DOHH2 (cell line): Measurements from ENCODE around the gene INPP5B.

Experiments
- H3F3A ChIP-seq: fragments of 200-600 bp; sonication (generic), shearing (Covaris generic); 2 replicates; pipeline ENCODE4 v1.6.0; 2016; ENCODE audit warnings: antibody characterized with exemption, mild to moderate bottlenecking; ENCODE audit not compliant: control insufficient read depth, insufficient read depth
- H3K27ac ChIP-seq: fragments of 200-600 bp; sonication (generic); 2 replicates; pipeline ENCODE4 v1.5.1; 2014; ENCODE audit warnings: low read depth, mild to moderate bottlenecking, low read length, moderate library complexity
- H3K27me3 ChIP-seq: fragments of 200-600 bp; sonication (generic); 2 replicates; pipeline ENCODE4 v1.6.1; 2014; ENCODE audit warnings: mild to moderate bottlenecking, low read length, mixed read lengths; ENCODE audit not compliant: control insufficient read depth
- H3K36me3 ChIP-seq: fragments of 200-600 bp; sonication (generic); 2 replicates; pipeline ENCODE4 v1.6.1; 2014; ENCODE audit warnings: mild to moderate bottlenecking, low read length, moderate library complexity, mixed read lengths; ENCODE audit not compliant: control insufficient read depth
- H3K4me1 ChIP-seq: fragments of 200-600 bp; sonication (generic); 2 replicates; pipeline ENCODE4 v1.6.1; 2014; ENCODE audit warnings: mild to moderate bottlenecking, low read length, mixed read lengths; ENCODE audit not compliant: control insufficient read depth
- H3K4me2 ChIP-seq: fragments of 200-600 bp; sonication (generic); 2 replicates; pipeline ENCODE4 v1.6.0; 2014; ENCODE audit warnings: mild to moderate bottlenecking, low read length, moderate library complexity
- H3K4me3 ChIP-seq: fragments of 200-600 bp; sonication (generic); 2 replicates; pipeline ENCODE4 v1.5.1; 2014; ENCODE audit warnings: mild to moderate bottlenecking, low read length, mixed read lengths
- H3K79me2 ChIP-seq: fragments of 200-600 bp; sonication (generic); 2 replicates; pipeline ENCODE4 v1.6.1; 2014; ENCODE audit warnings: mild to moderate bottlenecking, low read length, mixed read lengths; ENCODE audit not compliant: control insufficient read depth
- H3K9me2 ChIP-seq: fragments of 200-600 bp; sonication (generic); replicated peaks from 2 replicates; pipeline ENCODE4 v1.6.1; 2014; ENCODE audit warnings: mild to moderate bottlenecking, low read length, mixed read lengths; ENCODE audit not compliant: control insufficient read depth
- H3K9me3 ChIP-seq: fragments of 200-600 bp; sonication (generic); 2 replicates; pipeline ENCODE4 v1.6.1; 2014; ENCODE audit warnings: antibody characterized with exemption, low read length, mixed read lengths; ENCODE audit not compliant: control insufficient read depth, insufficient read depth
- H4K20me1 ChIP-seq: fragments of 200-600 bp; sonication (generic); 2 replicates; pipeline ENCODE4 v1.6.0; 2014; ENCODE audit warnings: low read depth, mild to moderate bottlenecking, antibody characterized with exemption, low read length, moderate library complexity; ENCODE audit not compliant: control insufficient read depth, insufficient read depth
- EZH2phosphoT487 ChIP-seq: fragments of 200-600 bp; sonication (generic); IDR thresholded peaks from 2 replicates; pipeline ENCODE4 v1.6.1; 2017; ENCODE audit warnings: borderline replicate concordance, mild to moderate bottlenecking, antibody characterized with exemption, low read length, moderate library complexity, mixed read lengths
- TF ChIP-seq, protein P1 (sequence below): fragments of 200-600 bp; sonication (generic); IDR thresholded peaks from one replicate; pipeline ENCODE4 v1.5.1; 2014; ENCODE audit warnings: antibody characterized with exemption, mild to moderate bottlenecking, low read depth, low read length; ENCODE audit not compliant: poor library complexity, severe bottlenecking

The INPP5B gene

DNA sequence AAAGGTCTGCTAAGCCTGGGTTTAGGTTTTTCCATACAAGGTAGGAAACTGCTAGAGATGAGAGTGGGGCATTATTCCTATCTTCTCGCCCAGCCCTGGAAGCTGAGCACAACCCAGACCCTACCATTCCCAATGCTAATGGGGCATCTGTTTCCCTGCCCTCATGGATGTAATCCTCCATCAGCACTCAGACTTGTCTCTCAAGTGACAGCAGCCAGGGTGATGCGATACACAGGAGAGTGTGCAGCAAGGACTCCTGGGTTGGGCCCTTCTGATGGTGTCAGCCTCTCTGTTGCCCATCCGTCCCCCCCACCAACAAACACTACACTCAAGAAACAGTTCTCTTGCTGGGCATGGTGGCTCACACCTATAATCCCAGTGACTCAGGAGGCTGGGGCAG, 5.9 kb upstream of the INPP5B start:
- H3K4me3 ChIP-seq, result no peak overlapping the region
- no peak overlapping the region for H3K4me2 ChIP-seq
- TF ChIP-seq EZH2phosphoT487, result no peak
- TF ChIP-seq, protein P1, sequence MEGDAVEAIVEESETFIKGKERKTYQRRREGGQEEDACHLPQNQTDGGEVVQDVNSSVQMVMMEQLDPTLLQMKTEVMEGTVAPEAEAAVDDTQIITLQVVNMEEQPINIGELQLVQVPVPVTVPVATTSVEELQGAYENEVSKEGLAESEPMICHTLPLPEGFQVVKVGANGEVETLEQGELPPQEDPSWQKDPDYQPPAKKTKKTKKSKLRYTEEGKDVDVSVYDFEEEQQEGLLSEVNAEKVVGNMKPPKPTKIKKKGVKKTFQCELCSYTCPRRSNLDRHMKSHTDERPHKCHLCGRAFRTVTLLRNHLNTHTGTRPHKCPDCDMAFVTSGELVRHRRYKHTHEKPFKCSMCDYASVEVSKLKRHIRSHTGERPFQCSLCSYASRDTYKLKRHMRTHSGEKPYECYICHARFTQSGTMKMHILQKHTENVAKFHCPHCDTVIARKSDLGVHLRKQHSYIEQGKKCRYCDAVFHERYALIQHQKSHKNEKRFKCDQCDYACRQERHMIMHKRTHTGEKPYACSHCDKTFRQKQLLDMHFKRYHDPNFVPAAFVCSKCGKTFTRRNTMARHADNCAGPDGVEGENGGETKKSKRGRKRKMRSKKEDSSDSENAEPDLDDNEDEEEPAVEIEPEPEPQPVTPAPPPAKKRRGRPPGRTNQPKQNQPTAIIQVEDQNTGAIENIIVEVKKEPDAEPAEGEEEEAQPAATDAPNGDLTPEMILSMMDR, result no peak
- H3K9me3 ChIP-seq, result no peaks in the 10 kb centered on the region
- H3K27me3 ChIP-seq, result no peaks in the 10 kb centered on the region
- H3F3A ChIP-seq, result no peaks in the 10 kb centered on the region
- no peaks in the 10 kb centered on the region for H3K79me2 ChIP-seq
- H3K36me3 ChIP-seq, result peaks cover 8% of the 10 kb centered on the region
- H4K20me1 ChIP-seq, result no peaks in the 10 kb centered on the region
- peaks cover 9% of the 10 kb centered on the region for H3K4me1 ChIP-seq
- no peaks in the 10 kb centered on the region for H3K9me2 ChIP-seq
- no peak overlapping the region for H3K27ac ChIP-seq

DNA sequence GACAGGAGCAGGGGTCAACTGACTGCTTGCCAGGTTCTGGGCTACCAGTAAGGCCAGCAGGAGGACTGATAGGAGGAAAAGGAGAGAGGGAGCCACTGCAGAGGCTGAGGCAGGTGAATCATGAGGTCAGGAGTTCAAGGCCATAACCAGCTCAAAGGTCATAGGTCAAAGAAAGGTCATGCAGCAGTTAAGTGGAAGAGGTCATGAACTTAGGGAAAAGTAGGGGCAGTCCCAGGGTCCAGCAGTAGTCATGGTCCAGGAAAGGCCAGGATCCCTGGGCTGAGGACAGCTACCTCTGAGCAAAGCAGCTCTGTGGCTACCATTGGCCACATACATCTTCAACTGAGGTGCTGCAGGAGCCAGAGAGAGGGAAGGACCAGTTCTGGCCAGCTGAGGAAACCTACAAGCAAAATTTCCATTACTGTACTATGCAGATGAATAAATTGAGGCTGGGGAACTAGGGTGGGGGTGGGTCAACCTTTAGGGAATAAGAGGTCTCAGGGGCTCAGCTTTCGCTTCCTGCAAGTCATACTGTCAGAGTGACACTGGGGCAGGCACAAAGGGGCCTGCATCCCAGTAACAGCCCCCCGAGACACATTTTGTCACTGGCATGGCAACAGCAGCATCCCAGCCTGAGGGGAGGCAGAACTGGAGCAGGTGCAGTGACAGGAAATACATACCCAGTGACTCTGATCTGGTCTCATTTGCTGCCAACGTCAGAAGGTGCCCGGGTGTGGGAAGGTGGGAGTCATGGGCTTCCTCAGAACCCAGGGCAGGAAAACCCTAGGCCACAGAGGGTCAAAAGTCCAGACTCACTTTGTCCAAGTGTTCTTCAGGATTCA, 5.2 kb upstream of the INPP5B start:
- Histone ChIP-seq H3F3A (no peaks in the 10 kb centered on the region), H3K9me2 (no peaks in the 10 kb centered on the region), H3K27me3 (no peaks in the 10 kb centered on the region), H3K4me2 (no peak overlapping the region), H4K20me1 (no peaks in the 10 kb centered on the region), H3K79me2 (no peaks in the 10 kb centered on the region), H3K4me3 (no peak overlapping the region), H3K4me1 (peaks cover 16% of the 10 kb centered on the region), H3K9me3 (no peaks in the 10 kb centered on the region), H3K36me3 (peaks cover 2% of the 10 kb centered on the region; the same call in 1 of the 2 replicates), H3K27ac (no peak overlapping the region)
- TF ChIP-seq, protein P1, result no peak
- no peak for TF ChIP-seq EZH2phosphoT487

DNA sequence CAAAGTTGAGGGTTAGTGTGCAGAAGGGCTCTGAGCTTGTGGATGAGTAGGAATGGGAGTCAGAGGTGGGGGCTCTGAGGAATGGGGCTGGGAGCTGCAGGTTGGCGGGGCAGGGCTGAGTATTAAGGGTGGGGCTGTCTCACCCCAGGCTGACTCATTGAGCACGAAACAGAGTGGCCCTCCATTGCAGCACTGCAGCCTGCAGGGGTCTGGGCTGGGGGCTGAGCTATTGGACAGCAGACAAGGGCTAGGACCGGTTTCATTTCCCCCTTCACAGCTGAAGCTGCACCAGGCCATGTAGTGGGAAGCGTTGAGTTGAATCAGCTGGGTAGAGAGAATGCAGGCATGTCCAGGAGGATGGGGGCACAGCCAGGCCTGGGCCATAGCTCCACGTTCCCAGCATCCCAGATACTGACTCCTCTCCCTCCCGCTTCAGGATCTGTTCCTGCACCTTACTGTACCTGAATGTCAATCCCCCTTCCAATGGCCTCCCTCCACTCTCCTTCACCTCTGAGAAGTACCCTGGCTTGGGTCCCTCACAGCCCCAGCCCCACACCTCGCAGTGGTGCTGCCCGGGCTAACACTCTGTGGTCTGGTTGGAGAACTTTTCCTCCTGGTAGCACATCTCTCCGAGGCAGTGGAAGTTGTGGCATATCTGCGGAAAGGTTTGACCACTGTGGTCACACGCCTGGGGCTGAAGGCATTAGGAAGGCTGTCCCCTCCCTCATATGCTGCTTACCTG, 4.4 kb upstream of the INPP5B start:
- H3K4me3 ChIP-seq, result no peak overlapping the region
- no peak overlapping the region for H3K27ac ChIP-seq
- H3F3A ChIP-seq, result no peaks in the 10 kb centered on the region
- no peaks in the 10 kb centered on the region for H3K36me3 ChIP-seq
- H3K4me2 ChIP-seq, result no peak overlapping the region
- TF ChIP-seq, protein P1, result no peak
- TF ChIP-seq EZH2phosphoT487, result no peak
- peaks cover 22% of the 10 kb centered on the region for H3K4me1 ChIP-seq
- no peaks in the 10 kb centered on the region for H3K9me3 ChIP-seq
- no peaks in the 10 kb centered on the region for H3K27me3 ChIP-seq
- no peaks in the 10 kb centered on the region for H3K9me2 ChIP-seq
- no peaks in the 10 kb centered on the region for H4K20me1 ChIP-seq
- 0 out of 2 replicates have a peak, but pooled peaks cover 4% of the 10 kb centered on the region for H3K79me2 ChIP-seq
